SIG-M5 (cell line): ENCODE results near the gene SPINT4.
"Not testable (repeated sequence)": the region's sequence is repeated elsewhere in the genome, so short reads cannot be mapped to it uniquely, and the experiment has no call there.

Experiments used
- DNase-seq: peaks from one replicate; lab custom pipeline; 2025; lab: John Stamatoyannopoulos, UW

The SPINT4 gene

DNA sequence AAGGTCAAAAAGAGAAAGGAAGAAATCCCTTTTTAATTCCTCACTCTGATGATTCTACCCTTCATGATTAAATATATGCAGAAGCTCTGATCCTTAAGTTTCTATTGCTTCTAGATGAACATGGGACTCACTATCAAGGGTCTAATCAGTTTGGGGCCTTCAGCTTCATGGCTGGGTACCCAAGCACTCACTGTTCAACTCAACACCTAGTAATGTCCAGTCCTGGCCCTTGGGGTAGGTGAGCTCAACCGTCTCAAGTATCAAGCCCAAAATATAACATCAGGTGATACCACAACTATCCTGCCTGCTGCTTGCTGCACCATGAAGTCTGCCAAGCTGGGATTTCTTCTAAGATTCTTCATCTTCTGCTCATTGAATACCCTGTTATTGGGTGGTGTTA, at the start of gene SPINT4:
TSS of gene SPINT4 (plus strand) at position 301 of the 400 bp plus-strand sequence. CDS start at position 322, 21 bp downstream.
- DNase-seq = no peak

DNA sequence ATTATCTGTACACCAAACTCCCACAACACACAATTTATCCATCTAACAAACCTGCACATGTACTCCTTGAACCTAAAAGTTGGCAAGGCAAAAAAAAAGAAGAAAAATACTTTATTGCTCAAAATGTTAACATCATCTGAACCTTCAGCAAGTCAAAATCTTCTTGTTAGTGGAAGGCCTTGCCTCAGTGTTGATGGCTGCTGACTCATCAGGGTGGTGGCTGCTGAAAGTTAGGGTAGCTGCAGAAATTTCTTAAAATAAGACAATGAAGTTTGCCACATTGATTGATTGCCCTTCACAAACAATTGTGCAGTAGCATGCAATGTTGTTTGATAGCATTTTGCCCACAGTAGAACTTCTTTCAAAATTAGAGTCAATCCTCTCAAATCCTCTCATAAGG, 49.4 kb upstream of the SPINT4 start:
- no peak for DNase-seq

DNA sequence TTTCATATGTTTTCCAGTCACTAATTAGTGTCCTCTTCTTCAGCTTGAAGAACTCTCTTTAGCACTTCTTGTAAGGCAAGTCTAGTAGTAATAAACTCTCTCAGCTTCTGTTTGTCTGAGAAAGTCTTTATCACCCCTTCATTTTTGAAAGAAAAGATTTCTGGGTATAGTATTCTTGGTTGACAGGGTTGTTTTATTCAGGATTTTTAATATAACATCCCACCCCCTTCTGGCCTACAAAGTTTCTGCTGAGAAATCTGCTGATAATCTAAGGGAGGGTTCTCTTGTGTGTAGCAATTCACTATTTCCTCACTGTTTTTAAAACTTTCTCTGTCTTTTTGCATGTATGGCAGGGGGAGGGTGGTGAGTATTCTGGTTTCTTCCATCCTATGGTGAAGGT, 42.5 kb upstream of the SPINT4 start:
- no peak for DNase-seq

DNA sequence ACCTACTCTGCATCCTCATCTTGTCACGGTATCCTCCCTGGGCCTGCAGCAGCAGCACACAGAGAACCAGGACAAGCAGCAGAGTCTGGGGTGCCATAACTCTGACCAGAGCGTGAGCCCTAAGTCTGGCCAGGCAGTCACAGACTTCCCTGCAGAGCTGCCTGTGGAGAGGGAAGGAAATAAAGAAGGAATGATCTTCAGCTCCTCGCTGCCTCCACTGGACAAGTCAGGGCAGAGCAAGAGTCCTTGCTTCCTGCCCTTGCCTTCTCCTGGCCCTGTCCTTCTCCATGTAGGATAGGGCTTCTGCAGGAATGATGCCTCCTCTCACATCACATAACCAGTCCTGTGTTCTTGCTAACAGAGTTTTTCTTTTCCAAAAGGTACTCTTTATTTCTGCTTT, 36.3 kb upstream of the SPINT4 start:
- DNase-seq = no peak

DNA sequence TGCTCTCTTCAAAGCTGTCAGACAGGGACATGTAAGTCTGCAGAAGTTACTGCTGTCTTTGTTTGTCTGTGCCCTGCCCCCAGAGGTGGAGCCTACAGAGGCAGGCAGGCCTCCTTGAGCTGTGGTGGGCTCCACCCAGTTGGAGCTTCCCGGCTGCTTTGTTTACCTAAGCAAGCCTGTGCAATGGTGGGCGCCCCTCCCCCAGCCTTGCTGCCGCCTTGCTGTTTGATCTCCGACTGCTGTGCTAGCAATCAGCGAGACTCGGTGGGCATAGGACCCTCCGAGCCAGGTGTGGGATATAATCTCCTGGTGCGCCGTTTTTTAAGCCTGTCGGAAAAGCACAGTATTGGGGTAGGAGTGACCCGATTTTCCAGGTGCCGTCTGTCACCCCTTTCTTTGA, 28.8 kb upstream of the SPINT4 start:
- DNase-seq = not testable (repeated sequence)

DNA sequence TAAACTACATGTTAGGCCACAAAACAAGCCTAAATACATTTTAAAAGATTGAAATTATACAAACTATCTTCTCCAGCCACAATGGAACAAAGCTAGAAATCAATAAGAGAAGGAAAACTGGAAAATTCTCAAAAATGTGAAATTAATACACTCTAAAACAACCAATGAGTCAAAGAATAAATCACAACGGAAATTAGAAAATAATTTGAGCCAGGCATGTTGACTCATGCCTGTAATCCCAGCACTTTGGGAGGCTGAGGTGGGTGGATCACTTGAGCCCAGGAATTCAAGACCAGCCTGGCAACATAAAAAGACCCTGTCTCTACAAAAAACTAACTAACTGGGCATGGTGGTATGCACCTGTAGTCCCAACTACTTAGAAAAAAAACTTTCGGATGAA, 26.7 kb upstream of the SPINT4 start:
- no peak for DNase-seq

DNA sequence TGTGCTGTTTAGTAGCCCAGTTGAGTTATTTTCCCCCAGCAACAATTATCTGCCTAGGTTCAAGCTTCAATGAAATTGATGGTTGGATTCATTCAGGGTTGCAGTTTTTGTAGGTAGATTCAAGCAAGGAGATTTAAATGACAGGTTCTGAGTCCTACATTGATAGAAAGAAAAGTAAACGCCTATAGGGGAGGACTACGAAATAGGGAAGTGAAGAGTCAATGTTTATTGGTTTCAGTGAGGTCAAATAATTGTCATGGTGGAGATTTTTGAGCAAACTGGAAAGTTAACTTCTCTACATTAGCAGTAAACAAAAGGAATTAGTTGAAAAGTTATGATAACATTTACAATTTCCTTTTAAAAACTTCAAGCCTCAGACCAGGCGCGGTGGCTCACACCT, 21.0 kb upstream of the SPINT4 start:
- no peak for DNase-seq

DNA sequence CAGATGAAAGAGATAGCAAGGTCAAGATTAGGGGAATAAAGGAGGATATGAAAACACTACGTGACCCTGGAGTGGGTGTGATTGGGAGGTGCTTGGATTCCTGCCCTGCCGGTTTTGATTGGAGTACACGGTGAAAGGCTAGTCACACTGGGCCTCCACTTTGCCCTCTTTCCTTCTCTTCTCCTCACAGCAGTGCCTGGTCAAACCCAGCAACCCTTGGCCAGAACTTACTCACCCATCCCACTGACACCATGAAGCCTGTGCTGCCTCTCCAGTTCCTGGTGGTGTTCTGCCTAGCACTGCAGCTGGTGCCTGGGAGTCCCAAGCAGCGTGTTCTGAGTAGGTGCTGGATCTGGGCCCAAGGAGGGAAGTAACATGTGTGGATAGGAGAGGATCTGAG, 20.3 kb upstream of the SPINT4 start, which contains the start of gene WFDC13:
TSS of gene WFDC13 (plus strand) at position 166 of the 400 bp plus-strand sequence. CDS start at position 252, 86 bp downstream.
- no peak for DNase-seq

DNA sequence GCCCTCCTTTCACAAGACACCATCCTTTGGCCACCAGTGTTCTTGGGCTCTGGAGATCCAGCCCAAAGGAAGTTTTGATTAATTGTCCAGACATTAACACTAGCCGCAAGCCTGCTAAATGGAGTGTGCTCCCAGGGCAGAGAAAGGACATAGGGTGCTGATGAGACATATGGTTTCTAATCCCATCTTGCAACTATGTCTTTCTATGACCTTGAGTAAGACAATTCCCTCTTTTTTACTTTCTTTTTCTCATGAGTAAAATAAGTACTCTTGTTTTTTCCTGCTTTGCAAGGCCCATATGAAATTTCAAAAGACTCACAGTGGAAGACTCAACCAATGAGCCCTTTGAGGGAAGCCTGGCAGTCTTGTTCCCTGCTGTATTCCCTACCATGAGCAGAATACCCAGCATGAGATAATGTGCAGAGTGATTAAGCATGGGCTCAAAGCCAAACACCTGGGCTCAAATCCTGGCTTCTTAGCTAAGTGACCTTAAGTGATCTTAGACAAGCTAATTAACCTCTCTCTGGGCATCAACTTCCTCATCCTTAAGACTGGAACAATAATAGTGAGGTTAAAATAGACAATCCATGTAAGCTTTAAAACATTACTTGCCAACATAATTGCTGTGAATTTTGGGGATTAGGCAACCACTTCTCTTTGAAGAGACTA, 17.0 kb upstream of the SPINT4 start, which contains the start of gene WFDC10B:
TSS of gene WFDC10B (minus strand) at position 51 of the 669 bp plus-strand sequence. CDS start 19,027 bp downstream, outside the sequence.
- no peak for DNase-seq

DNA sequence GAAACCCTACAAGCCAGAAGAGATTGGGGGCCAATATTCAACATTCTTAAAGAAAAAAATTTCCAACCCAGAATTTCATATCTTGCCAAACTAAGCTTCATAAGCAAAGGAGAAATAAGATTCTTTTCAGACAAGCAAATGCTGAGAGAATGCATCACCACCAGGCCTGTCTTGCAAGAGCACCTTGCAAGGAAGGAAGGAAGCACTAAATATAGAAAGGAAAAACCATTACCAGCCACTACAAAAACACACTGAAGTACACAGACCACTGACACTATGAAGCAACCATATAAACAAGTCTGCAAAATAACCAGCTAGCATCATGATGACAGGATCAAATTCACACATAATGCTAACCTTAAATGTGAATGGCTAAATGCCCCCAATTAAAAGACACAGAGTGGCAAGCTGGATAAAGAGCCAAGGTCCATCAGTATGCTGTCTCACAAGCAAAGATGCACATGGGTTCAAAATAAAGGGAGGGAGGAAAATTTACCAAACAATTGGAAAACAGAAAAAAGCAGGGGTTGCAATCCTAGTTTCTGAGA, 5.9 kb upstream of the SPINT4 start:
- DNase-seq = not testable (repeated sequence)

DNA sequence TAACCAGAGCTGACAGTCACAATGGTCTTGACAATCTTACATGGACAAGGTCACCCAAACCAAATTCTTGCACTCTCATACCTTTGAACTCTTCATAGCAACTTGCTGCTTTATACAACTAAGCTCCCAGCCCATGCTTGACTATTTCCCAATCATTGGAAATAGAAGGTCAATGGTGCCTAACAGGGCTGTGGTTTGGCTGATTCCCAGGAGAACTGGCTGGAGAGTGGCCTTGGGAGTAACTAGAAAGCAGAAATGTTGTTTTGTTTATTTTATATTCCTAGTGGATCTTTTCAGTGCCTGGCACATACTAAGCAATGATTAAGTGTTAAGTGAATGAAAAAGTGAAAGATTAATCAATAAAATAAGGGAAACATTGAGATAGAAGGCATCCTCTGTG, 3.0 kb downstream of the SPINT4 start:
- no peak for DNase-seq

DNA sequence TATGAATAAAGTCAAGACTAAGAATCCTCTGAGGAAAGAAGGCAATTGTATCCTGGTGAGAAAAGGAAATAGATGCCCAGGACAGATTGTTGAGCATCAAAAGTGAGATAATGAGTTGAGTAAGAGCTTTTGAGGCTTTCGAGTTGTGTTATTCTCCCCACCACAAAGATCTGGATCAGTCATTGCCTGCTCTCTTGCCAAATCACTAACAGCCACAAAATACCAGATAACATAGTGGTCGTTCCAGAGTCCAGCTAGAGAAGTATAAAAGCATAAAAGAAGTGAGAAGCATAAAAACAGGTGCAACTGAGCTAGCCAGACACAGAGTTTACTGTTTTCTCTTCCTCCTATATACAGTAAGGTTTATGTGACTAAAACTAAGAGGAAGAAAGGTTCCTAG, 4.9 kb downstream of the SPINT4 start:
- DNase-seq = no peak

DNA sequence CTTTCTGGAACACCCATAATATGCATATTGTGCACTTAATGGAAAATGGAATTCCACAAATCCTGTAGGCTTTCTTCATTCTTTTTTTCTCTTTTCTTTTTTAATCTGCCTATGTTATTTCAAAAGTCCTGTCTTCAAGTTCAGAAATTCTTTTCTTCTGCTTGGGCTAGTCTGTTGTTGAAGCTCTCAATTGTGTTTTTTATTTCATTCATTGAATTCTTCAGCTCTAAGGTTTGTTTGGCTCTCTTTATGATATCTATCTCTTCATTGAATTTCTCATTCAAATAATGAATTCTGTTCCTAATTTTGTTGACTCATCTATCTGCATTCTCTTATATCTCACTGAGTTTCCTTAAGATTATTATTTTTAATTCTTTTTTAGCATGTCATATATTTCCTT, 10.1 kb downstream of the SPINT4 start:
- DNase-seq = no peak

DNA sequence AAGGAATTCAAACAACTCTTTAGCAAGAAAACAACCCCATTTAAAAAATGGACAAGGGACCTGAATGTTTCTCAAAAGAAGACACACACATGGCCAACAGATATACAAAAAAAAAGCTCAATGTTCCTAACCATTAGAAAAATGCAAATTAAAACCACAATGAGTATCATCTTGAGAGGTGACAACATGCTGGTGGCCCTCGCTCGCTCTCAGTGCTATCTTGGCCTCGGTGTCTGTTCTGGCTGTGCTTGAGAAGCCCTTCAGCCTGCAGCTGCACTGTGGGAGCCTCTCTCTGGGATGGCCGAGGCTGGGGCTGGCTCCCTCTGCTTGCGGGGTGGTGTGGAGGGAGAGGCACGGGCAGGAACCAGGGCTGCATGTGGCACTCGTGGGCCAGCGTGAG, 13.4 kb downstream of the SPINT4 start:
- DNase-seq = no peak

DNA sequence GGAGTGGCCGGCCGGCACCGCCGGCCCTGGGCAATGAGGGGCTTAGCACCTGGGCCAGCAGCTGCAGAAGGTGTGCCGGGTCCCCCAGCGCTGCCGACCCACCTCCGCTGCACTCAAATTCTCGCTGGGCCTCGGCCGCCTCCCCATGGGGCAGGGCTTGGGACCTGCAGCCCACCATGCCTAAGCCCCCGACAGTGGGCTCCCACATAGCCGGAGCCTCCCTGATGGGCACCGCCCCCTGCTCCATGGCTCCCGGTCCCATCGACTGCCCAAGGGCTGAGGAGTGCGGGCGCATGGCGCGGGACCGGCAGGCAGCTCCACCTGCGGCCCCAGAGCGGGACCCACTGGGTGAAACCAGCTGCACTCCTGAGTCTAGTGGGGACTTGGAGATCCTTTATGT, 13.8 kb downstream of the SPINT4 start:
- DNase-seq = no peak

DNA sequence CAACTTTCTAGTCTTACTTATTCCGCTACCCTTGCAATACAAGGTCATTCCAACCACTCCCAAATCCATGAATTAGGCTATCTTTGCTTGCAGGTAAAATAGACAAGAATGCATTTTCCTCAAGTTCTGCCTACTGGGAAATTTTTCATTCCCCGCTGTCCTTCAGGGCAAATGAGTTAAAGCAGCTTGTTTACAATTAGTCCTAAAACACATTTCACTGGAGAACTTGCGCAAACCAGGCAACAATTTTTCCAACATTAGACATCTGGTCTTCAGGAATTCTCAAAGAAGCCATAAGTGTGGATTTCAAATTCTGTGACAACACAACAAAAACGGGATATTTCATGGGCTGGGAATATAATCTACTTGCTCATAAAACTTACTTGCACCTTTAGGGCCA, 20.4 kb downstream of the SPINT4 start:
- DNase-seq = no peak

DNA sequence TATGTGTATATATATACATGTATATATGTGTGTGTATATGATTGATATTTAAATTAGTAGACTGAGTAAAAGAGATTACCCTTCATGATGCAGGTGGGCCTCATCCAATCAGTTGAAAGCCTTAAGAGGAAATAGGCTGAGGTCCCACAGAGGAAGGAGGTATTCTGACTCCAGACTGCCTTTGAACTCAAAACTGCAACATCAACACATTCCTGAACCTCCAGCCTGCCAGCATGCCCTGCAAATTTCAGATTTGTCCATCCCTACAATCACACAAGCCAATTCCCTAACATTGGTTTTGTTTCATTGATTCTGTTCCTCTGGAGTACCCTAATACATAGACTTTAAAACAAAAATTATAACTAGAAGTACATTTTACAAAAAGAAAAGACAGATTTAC, 22.9 kb downstream of the SPINT4 start:
- DNase-seq = no peak

DNA sequence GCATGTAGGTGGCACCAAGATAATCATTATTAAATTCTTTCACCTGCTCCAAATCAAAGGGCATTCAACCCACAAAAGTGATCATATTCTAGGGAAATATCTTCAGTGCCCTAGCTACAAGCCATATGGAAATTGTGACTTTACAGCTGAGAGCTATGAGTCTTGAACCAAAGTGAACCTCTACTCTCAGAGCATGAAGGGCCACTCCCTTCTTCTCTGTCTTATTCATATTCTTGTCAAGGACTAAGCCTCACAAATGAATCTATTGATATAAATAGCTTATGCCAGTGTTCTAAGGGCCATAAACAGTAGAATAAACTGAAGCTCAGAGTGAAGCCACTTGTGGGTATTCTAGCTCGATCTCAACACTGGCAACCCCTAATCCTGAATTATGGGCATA, 29.6 kb downstream of the SPINT4 start:
- no peak for DNase-seq

DNA sequence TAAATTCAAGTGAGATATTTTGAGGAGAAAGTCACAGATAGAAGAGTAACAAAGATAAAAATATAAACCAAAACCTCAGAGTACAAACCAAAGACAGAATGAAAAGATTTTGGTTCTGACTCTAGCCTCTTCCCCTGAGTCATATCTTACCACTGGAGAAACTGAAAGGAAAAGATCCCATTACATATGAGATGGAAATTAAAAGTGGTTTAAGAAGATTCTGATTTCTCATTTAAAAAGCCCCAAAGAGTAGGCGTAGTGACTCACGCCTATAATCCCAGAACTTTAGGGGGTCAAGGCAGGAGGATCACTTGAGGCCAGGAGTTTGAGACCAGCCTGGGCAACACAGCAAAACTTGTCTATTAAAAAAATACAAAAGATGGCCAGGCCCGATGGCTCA, 30.6 kb downstream of the SPINT4 start:
- DNase-seq = no peak

DNA sequence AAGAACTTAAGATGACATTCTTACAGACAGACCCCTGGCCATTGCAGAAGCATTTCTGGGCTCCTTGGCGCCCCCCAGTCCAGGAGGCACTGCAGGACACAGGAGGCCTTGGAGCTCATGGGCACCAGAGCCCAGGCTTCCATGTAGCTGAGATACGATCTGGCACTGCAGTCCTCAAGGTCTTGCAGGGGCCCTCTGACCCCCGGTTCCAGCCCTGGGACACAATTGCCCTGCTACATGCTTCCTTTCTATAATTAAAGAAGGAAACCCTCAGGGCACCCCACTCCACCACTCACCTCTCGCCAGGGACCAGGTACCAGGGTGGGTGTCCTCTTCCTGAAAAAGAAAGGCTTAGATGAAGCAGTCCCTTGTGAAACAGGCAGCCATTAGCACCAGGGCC, 35.9 kb downstream of the SPINT4 start:
- no peak for DNase-seq

DNA sequence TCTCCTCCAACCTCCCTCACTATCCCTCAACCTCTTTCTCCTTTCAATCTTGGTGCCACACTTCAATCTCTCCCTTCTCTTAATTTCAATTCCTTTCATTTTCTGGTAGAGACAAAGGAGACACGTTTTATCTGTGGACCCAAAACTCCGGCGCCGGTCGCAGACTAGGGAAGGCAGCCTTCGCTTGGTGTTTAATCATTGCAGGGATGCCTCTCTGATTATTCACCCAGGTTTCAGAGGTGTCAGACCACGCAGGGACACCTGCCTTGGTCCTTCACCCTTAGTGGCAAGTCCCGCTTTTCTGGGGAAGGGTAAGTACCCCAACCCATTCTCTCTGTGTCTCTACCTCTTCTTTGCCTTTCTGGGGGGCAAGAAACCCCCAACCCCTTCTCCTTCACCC, 37.8 kb downstream of the SPINT4 start:
- not testable (repeated sequence) for DNase-seq

DNA sequence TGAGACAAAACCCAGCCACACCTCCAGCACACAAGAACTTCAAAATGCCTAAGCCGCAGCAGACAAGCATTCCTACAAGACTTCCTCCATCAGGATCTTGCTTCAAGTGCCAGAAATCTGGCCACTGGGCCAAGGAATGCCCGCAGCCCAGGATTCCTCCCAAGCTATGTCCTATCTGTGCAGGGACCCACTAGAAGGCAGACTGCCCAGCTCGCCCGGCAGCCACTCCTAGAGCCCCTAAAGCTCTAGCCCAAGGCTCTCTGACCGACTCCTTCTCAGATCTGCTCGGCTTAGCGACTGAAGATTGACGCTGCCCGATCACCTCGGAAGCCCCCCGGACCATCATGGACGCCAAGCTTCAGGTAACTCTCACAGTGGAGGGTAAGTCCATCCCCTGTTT, 39.8 kb downstream of the SPINT4 start:
- not testable (repeated sequence) for DNase-seq

DNA sequence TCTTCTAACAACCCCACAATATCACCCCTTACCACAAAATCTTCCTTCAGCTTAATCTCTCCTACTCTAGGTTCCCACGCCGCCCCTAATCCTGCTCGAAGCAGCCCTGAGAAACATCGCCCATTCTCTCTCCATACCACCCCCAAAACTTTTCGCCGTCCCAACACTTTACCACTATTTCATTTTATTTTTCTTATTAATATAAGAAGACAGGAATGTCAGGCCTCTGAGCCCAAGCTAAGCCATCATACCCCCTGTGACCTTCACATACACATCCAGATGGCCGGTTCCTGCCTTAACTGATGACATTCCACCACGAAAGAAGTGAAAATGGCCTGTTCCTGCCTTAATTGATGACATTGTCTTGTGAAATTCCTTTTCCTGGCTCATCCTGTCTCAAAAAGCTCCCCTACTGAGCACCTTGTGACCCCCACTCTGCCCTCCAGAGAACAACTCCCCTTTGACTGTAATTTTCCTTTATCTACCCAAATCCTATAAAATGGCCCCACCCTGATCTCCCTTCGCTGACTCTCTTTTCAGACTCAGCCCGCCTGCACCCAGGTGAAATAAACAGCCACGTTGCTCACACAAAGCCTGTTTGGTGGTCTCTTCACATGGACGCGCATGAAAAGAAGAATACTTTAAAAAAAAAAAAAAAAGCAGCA, 42.6 kb downstream of the SPINT4 start:
- not testable (repeated sequence) for DNase-seq
